Fibroblast of mammary gland (primary cell): Measurements from ENCODE around the gene TCN2.

Experiments used
- DNase-seq: peaks from one replicate; pipeline ENCODE4 v3.0.0-alpha.2; 2010; ENCODE audit warnings: low read depth
- H3K4me3 ChIP-seq: 2 replicates; pipeline ENCODE4 v1.5.1; 2011; ENCODE audit warnings: low read depth, mild to moderate bottlenecking, low read length, moderate library complexity; ENCODE audit not compliant: control insufficient read depth
- TF ChIP-seq, protein P1 (sequence below): conservative IDR thresholded peaks from 2 replicates; pipeline ENCODE4 v1.5.1; 2011; ENCODE audit warnings: low read depth, low read length, inconsistent platforms; ENCODE audit not compliant: control insufficient read depth, insufficient read depth

The TCN2 gene

DNA sequence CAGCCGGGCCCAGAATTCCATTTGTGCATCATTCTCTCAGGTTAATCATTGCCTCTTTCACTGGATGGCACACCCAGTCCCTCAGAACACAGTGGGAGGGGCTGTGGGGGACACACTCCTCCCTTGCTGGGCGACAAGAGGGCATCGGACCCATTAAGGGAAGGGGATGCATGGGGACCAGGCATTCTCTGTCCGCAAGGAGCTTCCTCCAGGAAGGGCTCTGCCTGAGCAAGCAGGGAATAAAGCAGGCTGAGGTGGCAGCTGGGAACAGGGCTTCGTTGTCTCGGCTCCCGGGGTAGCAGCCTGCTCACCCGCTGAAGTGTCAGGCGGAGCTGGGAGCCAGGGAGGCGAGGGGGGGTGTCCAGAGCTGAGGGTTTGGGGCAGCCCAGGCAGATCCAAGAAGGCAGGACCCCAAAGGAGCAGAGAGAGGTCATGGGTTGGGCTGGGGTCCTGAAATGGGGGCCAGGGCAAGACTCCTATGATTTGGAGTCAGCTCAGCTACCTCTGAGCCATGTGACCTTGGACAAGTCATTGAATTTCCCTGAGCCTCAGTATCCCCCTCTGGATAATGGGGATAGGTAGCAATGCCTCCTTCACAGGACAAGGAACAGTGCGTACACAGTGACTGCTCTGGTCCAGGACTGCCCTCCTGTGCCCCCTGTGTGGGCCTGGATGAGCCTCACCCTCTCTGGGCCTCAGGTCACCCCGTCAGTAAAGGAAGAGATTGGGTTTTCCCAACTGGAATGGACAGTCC is 34.0 kb upstream of the TCN2 start:
- no peak for DNase-seq
- TF ChIP-seq, protein P1, sequence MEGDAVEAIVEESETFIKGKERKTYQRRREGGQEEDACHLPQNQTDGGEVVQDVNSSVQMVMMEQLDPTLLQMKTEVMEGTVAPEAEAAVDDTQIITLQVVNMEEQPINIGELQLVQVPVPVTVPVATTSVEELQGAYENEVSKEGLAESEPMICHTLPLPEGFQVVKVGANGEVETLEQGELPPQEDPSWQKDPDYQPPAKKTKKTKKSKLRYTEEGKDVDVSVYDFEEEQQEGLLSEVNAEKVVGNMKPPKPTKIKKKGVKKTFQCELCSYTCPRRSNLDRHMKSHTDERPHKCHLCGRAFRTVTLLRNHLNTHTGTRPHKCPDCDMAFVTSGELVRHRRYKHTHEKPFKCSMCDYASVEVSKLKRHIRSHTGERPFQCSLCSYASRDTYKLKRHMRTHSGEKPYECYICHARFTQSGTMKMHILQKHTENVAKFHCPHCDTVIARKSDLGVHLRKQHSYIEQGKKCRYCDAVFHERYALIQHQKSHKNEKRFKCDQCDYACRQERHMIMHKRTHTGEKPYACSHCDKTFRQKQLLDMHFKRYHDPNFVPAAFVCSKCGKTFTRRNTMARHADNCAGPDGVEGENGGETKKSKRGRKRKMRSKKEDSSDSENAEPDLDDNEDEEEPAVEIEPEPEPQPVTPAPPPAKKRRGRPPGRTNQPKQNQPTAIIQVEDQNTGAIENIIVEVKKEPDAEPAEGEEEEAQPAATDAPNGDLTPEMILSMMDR: no peak
- H3K4me3 ChIP-seq: no peak overlapping the region

DNA sequence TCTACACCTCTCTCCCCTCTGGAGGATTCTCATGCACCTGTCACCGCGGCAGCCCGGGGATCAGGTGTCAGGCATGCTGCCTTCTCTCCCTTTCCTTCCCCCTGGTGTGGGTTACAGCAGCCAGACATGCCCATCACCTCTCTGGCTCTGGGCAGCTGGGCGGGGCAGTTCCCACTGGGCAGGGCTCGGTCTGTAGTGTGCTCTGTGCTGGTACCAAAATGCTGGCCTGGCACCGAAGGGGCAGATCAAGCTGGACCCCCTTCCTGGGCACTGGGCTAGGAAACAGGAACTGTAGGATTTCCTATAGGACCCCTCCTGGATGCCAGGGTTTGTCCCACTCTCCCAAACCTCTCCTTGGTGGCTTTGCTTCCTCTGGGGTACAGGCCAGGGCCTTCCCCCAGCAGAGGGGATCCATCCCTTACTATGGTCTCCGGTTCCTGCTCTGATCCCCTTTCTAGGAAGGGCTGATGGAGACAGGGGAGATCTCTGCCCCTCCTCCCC is 33.3 kb upstream of the TCN2 start:
- no peak overlapping the region for H3K4me3 ChIP-seq
- no peak for DNase-seq
- TF ChIP-seq, protein P1: no peak

DNA sequence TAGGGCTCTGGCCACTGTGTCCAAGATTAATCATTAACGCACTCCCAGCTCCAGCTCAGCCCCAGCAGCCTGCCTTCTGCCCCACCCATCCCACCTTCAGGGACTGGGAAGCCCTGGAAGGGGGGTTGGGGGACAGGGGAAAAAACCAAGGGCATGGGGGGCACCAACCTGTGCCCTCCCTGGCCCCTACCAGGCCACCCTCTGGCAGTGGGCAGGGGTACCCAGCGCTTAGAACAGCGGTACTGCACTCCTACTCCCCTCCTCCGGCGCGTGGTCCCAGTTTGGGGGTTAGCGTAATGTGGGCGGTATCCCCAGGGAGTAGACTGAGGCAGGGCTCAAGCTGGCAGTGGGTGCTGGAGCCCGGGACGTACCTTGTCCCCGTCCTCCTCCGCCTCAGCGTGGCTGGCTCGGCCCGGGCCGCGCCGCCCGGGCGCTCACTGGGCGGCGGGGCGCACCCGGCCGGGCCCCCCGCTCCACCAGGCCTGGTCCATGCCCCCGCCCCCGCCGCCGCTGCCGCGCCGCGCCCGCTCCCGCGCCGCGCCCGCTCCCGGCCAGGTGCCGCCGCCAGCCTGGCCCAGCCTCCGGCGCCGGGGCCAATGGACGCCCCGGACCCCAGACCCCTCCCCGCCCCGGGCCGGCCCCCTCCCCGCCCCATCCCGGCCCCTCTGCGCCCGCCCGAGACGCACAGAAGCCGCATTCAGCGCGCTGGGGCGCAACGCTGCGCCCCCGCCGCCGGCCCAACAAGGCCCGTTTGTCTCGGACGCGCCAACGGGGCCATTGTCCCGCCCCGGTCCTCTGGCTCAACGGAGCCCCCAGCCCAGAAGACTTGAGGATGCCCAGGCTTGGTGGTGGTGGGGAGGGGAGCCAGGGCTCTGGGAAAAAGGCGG is 32.6 kb upstream of the TCN2 start, which contains the start of gene GAL3ST1:
Gene GAL3ST1 (minus strand): TSS at position 571 of the 887 bp plus-strand sequence. CDS start 17,273 bp downstream, outside the sequence.
- no peak for DNase-seq
- no peak within 1 kb of the TSS for H3K4me3 ChIP-seq
- TF ChIP-seq, protein P1: no peak

DNA sequence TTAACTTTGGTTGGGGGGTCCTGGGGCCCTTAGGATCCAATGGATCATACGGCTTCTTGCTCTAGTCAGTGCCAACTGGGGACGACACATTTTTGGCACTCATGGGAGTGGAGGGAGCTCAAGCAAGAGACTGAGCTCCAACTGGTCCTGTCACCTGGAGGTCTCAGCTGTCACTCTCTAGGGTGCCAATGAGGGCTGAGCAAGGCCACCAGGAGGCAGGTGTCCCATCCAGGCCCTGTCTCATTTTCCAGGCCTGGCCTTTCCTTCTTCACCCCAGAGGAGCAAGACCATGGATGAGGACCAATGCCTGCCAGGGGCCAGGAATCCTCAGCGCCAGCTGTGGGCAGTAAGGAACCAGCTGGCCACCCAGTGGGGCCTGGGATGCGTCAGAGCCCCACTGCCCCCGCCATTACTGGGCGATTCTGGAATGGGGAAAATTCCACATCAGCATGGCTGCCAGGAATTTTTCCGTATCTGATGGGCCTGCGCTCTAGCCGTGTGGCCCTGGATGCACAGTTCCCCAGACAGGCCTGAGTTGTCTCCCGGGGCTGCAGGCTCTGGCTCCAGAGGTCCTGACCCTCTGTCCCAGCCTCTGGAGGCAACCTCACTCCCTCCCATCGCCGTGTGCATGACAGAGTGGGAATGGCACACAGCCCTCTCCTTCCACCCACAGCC is 31.8 kb upstream of the TCN2 start:
- peak; percentile 46 for DNase-seq
- no peak overlapping the region for H3K4me3 ChIP-seq
- TF ChIP-seq, protein P1: peak; percentile 7

DNA sequence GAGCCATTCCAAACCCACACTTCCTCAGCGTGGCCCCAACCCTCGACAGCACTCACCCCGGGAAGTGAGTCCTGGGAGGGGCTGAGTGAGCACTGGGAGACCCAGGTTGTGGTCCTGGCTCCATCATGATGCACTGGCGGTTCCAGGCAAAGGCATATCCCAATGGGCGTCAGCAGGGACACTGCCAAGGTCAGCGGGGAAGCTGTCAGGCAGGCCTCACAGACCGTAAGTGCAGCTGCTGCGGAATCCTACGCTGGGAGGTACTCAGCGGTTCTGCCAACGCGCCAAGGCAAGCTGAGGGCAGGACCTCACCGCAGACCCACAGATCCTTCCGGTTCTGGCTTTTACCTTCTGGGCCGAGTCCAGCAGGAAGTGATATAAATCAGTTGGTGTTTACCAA is 31.1 kb upstream of the TCN2 start:
- no peak for DNase-seq
- TF ChIP-seq, protein P1: no peak
- H3K4me3 ChIP-seq: no peak overlapping the region

DNA sequence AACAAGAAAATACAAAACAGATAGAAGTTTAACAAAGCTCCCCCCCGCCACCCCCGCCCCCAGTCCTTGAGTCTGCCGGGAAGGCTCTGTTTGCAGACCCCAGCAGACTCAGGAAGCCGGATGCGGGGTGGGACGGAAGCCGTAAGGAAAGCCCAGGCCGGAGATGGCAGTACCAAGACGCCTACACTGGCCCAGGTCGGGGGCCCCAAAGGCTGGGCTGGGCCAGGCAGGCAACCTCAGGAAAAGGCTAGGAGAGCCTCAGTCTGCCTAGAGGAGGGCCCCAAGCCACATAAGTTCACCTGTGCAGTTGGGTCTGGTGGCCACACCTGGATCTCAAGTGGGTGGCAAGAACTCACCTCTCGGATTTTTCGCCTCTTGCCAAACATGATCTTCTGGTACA is 28.5 kb upstream of the TCN2 start:
- no peak for DNase-seq
- no peak overlapping the region for H3K4me3 ChIP-seq
- TF ChIP-seq, protein P1: no peak
